ENCODE measurements around the gene NR3C1. TPM values are rescaled to one million over a fixed set of nuclear protein-coding genes. Genes with fewer than 3 reads are reported as not detected.

Gene NR3C1
- total RNA-seq, 1 donor from 2014 or later: 101 TPM

- Histone ChIP-seq H3K27me3 (no peaks in the 10 kb centered on the region), H3K4me1 (no peaks in the 10 kb centered on the region), H3K9me3 (no peaks in the 10 kb centered on the region), H3K36me3 (no peaks in the 10 kb centered on the region), H3K27ac (peak overlapping the region; percentile 37), H3K4me3 (no peak overlapping the region)
- intact Hi-C loops (cut with DNase I): no loop called here
- TF ChIP-seq CTCF (IDR thresholded peaks at IDR 0.05): no peak
- DNase-seq (no peak), ATAC-seq (peak; percentile 82)
Observed at GRCh38 chr5:143244000-143244736, 159.3 kb downstream of the NR3C1 start.

GRCh38 chr5:143243103-143243502 is 160.4 kb downstream of the NR3C1 start:
- Histone ChIP-seq H3K27me3 (no peaks in the 10 kb centered on the region), H3K36me3 (no peaks in the 10 kb centered on the region), H3K27ac (no peak overlapping the region), H3K4me1 (no peaks in the 10 kb centered on the region), H3K9me3 (no peaks in the 10 kb centered on the region), H3K4me3 (no peak overlapping the region)
- intact Hi-C loops (cut with DNase I): no loop called here
- DNase-seq: no peak
- TF ChIP-seq CTCF (IDR thresholded peaks at IDR 0.05): no peak
- no peak for ATAC-seq

GRCh38 chr5:143241892-143242291 is 161.6 kb downstream of the NR3C1 start:
- intact Hi-C loops (cut with DNase I): no loop called here
- TF ChIP-seq CTCF (IDR thresholded peaks at IDR 0.05): no peak
- no peak overlapping the region for H3K27ac ChIP-seq
- H3K4me1 ChIP-seq: no peaks in the 10 kb centered on the region
- H3K9me3 ChIP-seq: no peaks in the 10 kb centered on the region
- no peak overlapping the region for H3K4me3 ChIP-seq
- no peaks in the 10 kb centered on the region for H3K36me3 ChIP-seq
- H3K27me3 ChIP-seq: no peaks in the 10 kb centered on the region
- DNase-seq (no peak), ATAC-seq (no peak)

- DNase-seq (no peak), ATAC-seq (no peak)
- Histone ChIP-seq H3K4me1 (no peaks in the 10 kb centered on the region), H3K4me3 (no peak overlapping the region), H3K27ac (no peak overlapping the region), H3K27me3 (no peaks in the 10 kb centered on the region), H3K36me3 (no peaks in the 10 kb centered on the region), H3K9me3 (no peaks in the 10 kb centered on the region)
- TF ChIP-seq CTCF (IDR thresholded peaks at IDR 0.05): no peak
- intact Hi-C loops (cut with DNase I): no loop called here
Observed at GRCh38 chr5:143239882-143240518, 163.5 kb downstream of the NR3C1 start.

- H3K4me1 ChIP-seq: no peaks in the 10 kb centered on the region
- no peaks in the 10 kb centered on the region for H3K36me3 ChIP-seq
- no peak for DNase-seq
- no peak overlapping the region for H3K27ac ChIP-seq
- TF ChIP-seq CTCF (IDR thresholded peaks at IDR 0.05): no peak
- no peaks in the 10 kb centered on the region for H3K27me3 ChIP-seq
- intact Hi-C loops (cut with DNase I): no loop called here
- no peak for ATAC-seq
- no peak overlapping the region for H3K4me3 ChIP-seq
- H3K9me3 ChIP-seq: no peaks in the 10 kb centered on the region
Observed at GRCh38 chr5:143238620-143239019, 164.9 kb downstream of the NR3C1 start.
